Measurements from ENCODE around the gene ACSL3. TPM values are rescaled to one million over a fixed set of nuclear protein-coding genes. Genes with fewer than 3 reads are reported as not detected.

ACSL3 gene
- total RNA-seq, 4 donors from 2014 or later = 25.6 to 52.2 (median 47.2) TPM

DNA sequence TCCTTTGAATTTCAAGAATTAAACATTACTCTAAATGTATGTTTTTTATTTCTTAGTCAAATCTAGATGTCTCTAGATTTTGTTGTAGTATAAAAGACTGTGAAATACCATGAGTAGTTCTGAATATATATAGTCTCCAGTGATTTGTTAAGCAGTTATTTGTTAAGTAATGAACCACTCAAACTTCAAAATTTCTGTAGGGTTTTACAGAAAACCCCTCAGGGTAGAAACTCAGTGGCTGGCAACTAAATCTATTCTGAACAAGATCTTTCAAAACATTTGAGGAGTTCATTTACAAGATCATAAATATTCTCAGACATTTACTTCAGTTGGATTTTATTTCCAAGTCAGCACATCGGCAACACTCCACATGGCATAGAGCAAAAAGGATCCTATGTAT lies 35.8 kb upstream of the ACSL3 start:
- TF ChIP-seq CTCF (IDR thresholded peaks at IDR 0.05) (no peak), POLR2A (IDR thresholded peaks at IDR 0.05) (no peak)
- no peak overlapping the region for H3K4me3 ChIP-seq
- no peak for DNase-seq

DNA sequence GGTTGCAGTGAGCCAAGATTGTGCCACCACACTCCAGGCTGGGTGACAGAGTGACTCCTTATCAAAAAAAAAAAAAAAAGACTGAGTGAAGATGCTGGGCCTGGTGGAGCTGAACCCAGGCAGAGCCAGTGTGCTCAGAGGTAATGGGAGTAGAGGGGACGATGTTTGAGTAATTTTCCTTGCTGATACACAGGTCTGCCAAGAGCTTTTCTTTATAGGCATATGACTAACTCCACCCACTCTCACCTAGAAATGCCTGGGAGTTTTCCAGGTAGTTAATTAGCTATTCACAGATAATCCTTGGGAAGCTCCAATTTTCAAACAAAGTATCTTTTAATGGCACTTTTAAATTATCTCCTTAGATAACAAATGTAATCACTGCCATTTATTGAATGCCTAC lies 33.4 kb upstream of the ACSL3 start:
- Histone ChIP-seq H3K27ac (no peak overlapping the region), H3K27me3 (no peaks in the 10 kb centered on the region), H3K9me3 (no peaks in the 10 kb centered on the region), H3K4me1 (no peaks in the 10 kb centered on the region), H3K4me3 (no peak overlapping the region), H3K36me3 (no peaks in the 10 kb centered on the region)
- DNase-seq = no peak
- no peak for TF ChIP-seq CTCF (IDR thresholded peaks at IDR 0.05)

More for the DNA sequence above, 35.8 kb upstream of the ACSL3 start:
- Histone ChIP-seq H3K9me3 (no peaks in the 10 kb centered on the region), H3K4me1 (no peaks in the 10 kb centered on the region), H3K27ac (no peak overlapping the region), H3K27me3 (no peaks in the 10 kb centered on the region), H3K36me3 (no peaks in the 10 kb centered on the region)

DNA sequence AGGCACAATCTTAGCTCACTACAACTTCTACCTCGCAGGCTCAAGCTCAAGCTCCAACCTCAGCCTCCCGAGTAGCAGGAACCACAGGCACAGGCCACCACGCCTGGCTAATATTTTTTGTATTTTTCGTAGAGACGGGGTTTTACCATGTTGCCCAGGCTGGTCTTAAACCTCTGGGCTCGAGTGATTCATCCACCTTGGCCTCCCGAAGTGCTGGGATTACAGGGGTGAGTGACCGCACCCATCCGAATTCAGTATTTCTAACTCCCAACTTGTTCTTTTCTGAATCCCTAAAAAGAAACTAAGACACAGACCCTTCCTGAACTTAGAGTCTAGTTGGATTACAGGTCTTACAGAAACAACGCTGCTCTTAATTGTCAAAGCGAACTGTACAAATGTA lies 32.3 kb upstream of the ACSL3 start:
- Histone ChIP-seq H3K4me3 (no peak overlapping the region), H3K27me3 (no peaks in the 10 kb centered on the region), H3K27ac (no peak overlapping the region), H3K9me3 (no peaks in the 10 kb centered on the region), H3K36me3 (no peaks in the 10 kb centered on the region), H3K4me1 (no peaks in the 10 kb centered on the region)
- TF ChIP-seq POLR2A (IDR thresholded peaks at IDR 0.05) (no peak), CTCF (IDR thresholded peaks at IDR 0.05) (no peak)
- no peak for DNase-seq

DNA sequence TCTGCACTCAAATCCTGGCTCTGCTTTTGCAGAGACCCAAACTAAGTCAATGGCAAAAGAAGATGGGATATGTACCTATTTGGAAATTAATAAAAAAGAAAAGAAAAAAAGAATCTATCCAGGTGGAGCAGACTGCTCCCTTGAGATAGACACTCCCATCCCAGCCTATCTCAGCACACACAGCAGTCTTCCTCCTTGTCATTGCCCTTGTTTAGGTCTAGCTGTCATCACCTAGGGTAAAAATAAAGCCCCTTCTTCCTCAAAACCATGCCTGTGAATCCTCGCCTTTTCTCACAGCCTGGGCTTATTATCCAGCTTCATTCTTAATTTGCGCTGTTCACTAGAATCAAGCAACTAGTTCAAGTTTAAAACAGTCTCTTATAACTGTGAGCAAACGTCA lies 30.7 kb upstream of the ACSL3 start:
- no peak for DNase-seq
- Histone ChIP-seq H3K27ac (no peak overlapping the region), H3K27me3 (no peaks in the 10 kb centered on the region), H3K36me3 (no peaks in the 10 kb centered on the region), H3K9me3 (no peaks in the 10 kb centered on the region), H3K4me1 (no peaks in the 10 kb centered on the region), H3K4me3 (no peak overlapping the region)
- TF ChIP-seq POLR2A (IDR thresholded peaks at IDR 0.05) (no peak), CTCF (IDR thresholded peaks at IDR 0.05) (no peak)

- Histone ChIP-seq H3K27me3 (no peaks in the 10 kb centered on the region), H3K4me3 (no peak overlapping the region), H3K9me3 (no peaks in the 10 kb centered on the region), H3K27ac (no peak overlapping the region), H3K4me1 (peaks cover 0 to 5% (median 0%) of the 10 kb centered on the region in 4 donors), H3K36me3 (no peaks in the 10 kb centered on the region)
- TF ChIP-seq CTCF (IDR thresholded peaks at IDR 0.05) (no peak), POLR2A (IDR thresholded peaks at IDR 0.05) (no peak)
- DNase-seq = no peak
These were observed 27.4 kb upstream of the ACSL3 start for GRCh38 chr2:222833410-222833809.

DNA sequence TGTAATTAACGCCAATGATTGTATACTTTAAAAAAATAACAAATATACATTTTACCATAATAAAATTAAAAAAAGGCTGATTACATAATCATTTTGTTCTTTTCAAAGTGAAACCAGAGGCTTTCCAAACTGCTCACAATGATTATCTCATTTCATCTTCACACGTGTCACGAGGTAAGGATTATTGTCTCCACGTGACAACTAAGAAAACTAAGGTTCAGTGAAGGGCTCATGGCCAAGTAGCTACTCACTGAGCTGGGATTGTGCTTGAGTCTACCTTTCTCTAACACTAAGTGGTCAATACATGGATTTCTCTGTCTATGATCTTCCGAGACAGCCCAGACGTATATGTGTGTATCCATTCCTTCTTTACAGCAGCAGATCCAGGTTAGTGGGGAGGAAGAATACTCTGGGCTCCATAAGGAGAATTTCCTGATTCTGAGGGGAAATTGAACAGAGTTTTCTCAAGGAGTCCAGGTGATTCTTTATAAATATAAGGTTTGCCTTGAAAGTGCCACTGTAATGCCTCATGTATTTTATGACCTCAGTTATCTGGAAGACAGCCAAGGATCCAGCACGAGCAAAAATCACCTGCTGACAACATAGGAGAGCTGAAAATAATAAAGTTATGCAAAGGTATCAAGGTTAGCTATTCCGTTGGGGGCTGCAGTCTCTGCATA lies 25.6 kb upstream of the ACSL3 start:
- no peak overlapping the region for H3K4me3 ChIP-seq
- no peaks in the 10 kb centered on the region for H3K36me3 ChIP-seq
- no peak for DNase-seq
- H3K27me3 ChIP-seq = no peaks in the 10 kb centered on the region
- peaks cover 0 to 5% (median 0%) of the 10 kb centered on the region in 4 donors for H3K4me1 ChIP-seq
- TF ChIP-seq POLR2A (IDR thresholded peaks at IDR 0.05) (no peak), CTCF (IDR thresholded peaks at IDR 0.05) (no peak)
- no peaks in the 10 kb centered on the region for H3K9me3 ChIP-seq
- H3K27ac ChIP-seq = no peak overlapping the region

Measured in Peyer's patch (tissue), 4 donors.